ENCODE data around the gene HRH1.
"Not testable (repeated sequence)": the region's sequence is repeated elsewhere in the genome, so short reads cannot be mapped to it uniquely, and the experiment has no call there.

DNA sequence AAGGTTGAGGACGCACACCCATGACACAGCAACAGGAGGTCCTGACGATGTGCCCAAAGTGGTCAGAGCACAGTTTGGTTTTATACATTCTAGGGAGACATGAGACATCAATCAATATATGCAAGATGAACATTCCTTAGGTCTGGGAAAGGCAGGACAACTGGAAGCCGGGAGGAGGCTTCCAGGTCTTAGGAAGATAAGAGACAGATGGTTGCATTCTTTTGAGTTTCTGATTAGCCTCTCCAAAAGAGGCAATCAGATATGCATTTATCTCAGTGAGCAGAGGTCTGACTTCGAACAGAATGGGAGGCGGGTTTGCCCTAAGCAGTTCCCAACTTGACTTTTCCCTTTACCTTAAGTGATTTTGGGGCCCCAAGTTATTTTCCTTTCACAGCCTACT, 101.2 kb downstream of the HRH1 start:
- TF ChIP-seq, protein P1, sequence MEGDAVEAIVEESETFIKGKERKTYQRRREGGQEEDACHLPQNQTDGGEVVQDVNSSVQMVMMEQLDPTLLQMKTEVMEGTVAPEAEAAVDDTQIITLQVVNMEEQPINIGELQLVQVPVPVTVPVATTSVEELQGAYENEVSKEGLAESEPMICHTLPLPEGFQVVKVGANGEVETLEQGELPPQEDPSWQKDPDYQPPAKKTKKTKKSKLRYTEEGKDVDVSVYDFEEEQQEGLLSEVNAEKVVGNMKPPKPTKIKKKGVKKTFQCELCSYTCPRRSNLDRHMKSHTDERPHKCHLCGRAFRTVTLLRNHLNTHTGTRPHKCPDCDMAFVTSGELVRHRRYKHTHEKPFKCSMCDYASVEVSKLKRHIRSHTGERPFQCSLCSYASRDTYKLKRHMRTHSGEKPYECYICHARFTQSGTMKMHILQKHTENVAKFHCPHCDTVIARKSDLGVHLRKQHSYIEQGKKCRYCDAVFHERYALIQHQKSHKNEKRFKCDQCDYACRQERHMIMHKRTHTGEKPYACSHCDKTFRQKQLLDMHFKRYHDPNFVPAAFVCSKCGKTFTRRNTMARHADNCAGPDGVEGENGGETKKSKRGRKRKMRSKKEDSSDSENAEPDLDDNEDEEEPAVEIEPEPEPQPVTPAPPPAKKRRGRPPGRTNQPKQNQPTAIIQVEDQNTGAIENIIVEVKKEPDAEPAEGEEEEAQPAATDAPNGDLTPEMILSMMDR (IDR thresholded peaks at IDR 0.05), result not testable (repeated sequence)
- TF ChIP-seq ZFX (IDR thresholded peaks at IDR 0.05; ENCODE audit: borderline replicate concordance), result not testable (repeated sequence)
